ENCODE results near the gene EIF4E1B. TPM values are rescaled to one million over a fixed set of nuclear protein-coding genes. Genes with fewer than 3 reads are reported as not detected.

The EIF4E1B gene
- total and polyA plus RNA-seq, 7 donors, result 0.04 to 0.62 TPM; not detected in 5

GRCh38 chr5:176665517-176665916 is 35.0 kb downstream of the EIF4E1B start:
- Histone ChIP-seq H3K4me1 (peaks cover 3% of the 10 kb centered on the region), H3K4me3 (no peak overlapping the region), H3K27ac (no peak overlapping the region), H3K27me3 (ENCODE audit: insufficient read depth in 3 of 3, low read length in 2 of 3) (peaks cover 0 to 47% (median 0%) of the 10 kb centered on the region in 3 donors), H3K36me3 (ENCODE audit: insufficient read depth in 1 of 2, low read depth in 1 of 2) (no peaks in the 10 kb centered on the region), H3K9me3 (no peaks in the 10 kb centered on the region)
- TF ChIP-seq CTCF (IDR thresholded peaks at IDR 0.05), result no peak
- intact Hi-C loops (cut with DNase I), result no loop called here
- 87 to 91% (median 89%) methylated on average over 6 of the region's 6 CpGs for WGBS, 3 donors
- ATAC-seq (no peak), DNase-seq (no peak)

GRCh38 chr5:176667637-176668036 is 37.2 kb downstream of the EIF4E1B start:
- WGBS, 3 donors, result 60 to 69% (median 60%) methylated on average over 7 of the region's 7 CpGs
- no peak overlapping the region for H3K27ac ChIP-seq
- intact Hi-C loops (cut with DNase I), result no loop called here
- H3K4me3 ChIP-seq, result no peak overlapping the region
- H3K9me3 ChIP-seq, result no peaks in the 10 kb centered on the region
- ATAC-seq (no peak), DNase-seq (no peak)
- peaks cover 0 to 51% (median 0%) of the 10 kb centered on the region in 3 donors for H3K27me3 ChIP-seq (ENCODE audit: insufficient read depth in 3 of 3, low read length in 2 of 3)
- H3K36me3 ChIP-seq (ENCODE audit: insufficient read depth in 1 of 2, low read depth in 1 of 2), result no peaks in the 10 kb centered on the region
- H3K4me1 ChIP-seq, result no peaks in the 10 kb centered on the region
- no peak for TF ChIP-seq CTCF (IDR thresholded peaks at IDR 0.05)

GRCh38 chr5:176670449-176670848 is 40.0 kb downstream of the EIF4E1B start:
- H3K4me1 ChIP-seq, result no peaks in the 10 kb centered on the region
- ATAC-seq (no peak), DNase-seq (no peak)
- 70 to 79% (median 75%) methylated on average over 8 of the region's 8 CpGs for WGBS, 3 donors
- TF ChIP-seq CTCF (IDR thresholded peaks at IDR 0.05), result no peak
- H3K4me3 ChIP-seq, result no peak overlapping the region
- H3K27ac ChIP-seq, result no peak overlapping the region
- H3K27me3 ChIP-seq (ENCODE audit: insufficient read depth in 3 of 3, low read length in 2 of 3), result peaks cover 0 to 35% (median 0%) of the 10 kb centered on the region in 3 donors
- H3K36me3 ChIP-seq (ENCODE audit: insufficient read depth in 1 of 2, low read depth in 1 of 2), result no peaks in the 10 kb centered on the region
- intact Hi-C loops (cut with DNase I), result no loop called here
- H3K9me3 ChIP-seq, result no peaks in the 10 kb centered on the region

- Histone ChIP-seq H3K27me3 (ENCODE audit: insufficient read depth in 3 of 3, low read length in 2 of 3) (peaks cover 0 to 29% (median 0%) of the 10 kb centered on the region in 3 donors), H3K27ac (no peak overlapping the region), H3K9me3 (no peaks in the 10 kb centered on the region), H3K36me3 (ENCODE audit: insufficient read depth in 1 of 2, low read depth in 1 of 2) (no peaks in the 10 kb centered on the region), H3K4me3 (no peak overlapping the region), H3K4me1 (no peaks in the 10 kb centered on the region)
- no peak for DNase-seq
- intact Hi-C loops (cut with DNase I), result no loop called here
- 85 to 89% (median 88%) methylated on average over 4 of the region's 4 CpGs for WGBS, 3 donors
- TF ChIP-seq CTCF (IDR thresholded peaks at IDR 0.05), result no peak
- no peak for ATAC-seq
Measured at GRCh38 chr5:176671399-176671798, 40.9 kb downstream of the EIF4E1B start.

Measured in psoas muscle (tissue), 8 donors.